Esophagus squamous epithelium (tissue), 5 donors: Measurements from ENCODE around the gene CDIPT. TPM values are rescaled to one million over a fixed set of nuclear protein-coding genes. Genes with fewer than 3 reads are reported as not detected.
"Not testable (repeated sequence)": the region's sequence is repeated elsewhere in the genome, so short reads cannot be mapped to it uniquely, and the experiment has no call there.

Experiments
- DNase-seq: peaks from one replicate; lab custom pipeline; 2025; lab: John Stamatoyannopoulos, UW
- H3K27ac ChIP-seq, 4 donors: fragments of 200-600 bp; sonication (generic); one replicate each; pipeline ENCODE4 v1.5.1; 2016 to 2019; ENCODE audit warnings: mild to moderate bottlenecking in 1 of 4
- H3K27me3 ChIP-seq, 4 donors: fragments of 200-600 bp; sonication (generic); 1 replicate in 3 of 4; 2 replicates in 1 of 4; pipeline versions ENCODE4 v1.5.1 to v1.6.0; 2017 to 2021; ENCODE audit warnings: antibody characterized with exemption in 1 of 4
- H3K36me3 ChIP-seq, 3 donors: fragments of 200-600 bp; sonication (generic); one replicate each; pipeline ENCODE4 v1.5.1; 2016 to 2019
- H3K4me1 ChIP-seq, 3 donors: fragments of 200-600 bp; sonication (generic); one replicate each; pipeline ENCODE4 v1.5.1; 2017 to 2019
- H3K4me3 ChIP-seq, 4 donors: fragments of 200-600 bp; sonication (generic); 1 replicate in 3 of 4; 2 replicates in 1 of 4; pipeline ENCODE4 v1.5.1; 2016 to 2019; ENCODE audit warnings: mild to moderate bottlenecking in 2 of 4, moderate library complexity in 1 of 4
- H3K9me3 ChIP-seq, 3 donors: fragments of 200-600 bp; sonication (generic); one replicate each; pipeline ENCODE4 v1.5.1; 2016 to 2019
- POLR2A ChIP-seq, 4 donors: fragments of 450-650 bp; IDR thresholded peaks; one replicate each; pipeline ENCODE4 v1.6.1; 2017; ENCODE audit warnings: antibody characterized with exemption in 4 of 4, mild to moderate bottlenecking in 4 of 4, moderate library complexity in 3 of 4
- WGBS, 2 donors: methylation state at CpG; one replicate each; pipeline ENCODE4 v1.1.5; 2018; 5-methylcytosine and 5-hydroxymethylcytosine counted together
- intact Hi-C: fragments of 100-400 bp; cut with DNase I; formaldehyde crosslinking; loops from one replicate; pipeline ENCODE4 v1.15.0; 2022
- total RNA-seq, 4 donors: library from RNA; depleted of rRNA; stranded (reverse); fragments of >200 nt; gene quantifications; one replicate each; pipeline ENCODE4 v1.1.0, GENCODE V29; 2016
- TF ChIP-seq, protein P1 (sequence below), 6 experiments: fragments of 450-650 bp in 4 of 6; fragments of 200-600 bp in 2 of 6; sonication (generic) in 2 of 6; IDR thresholded peaks; one replicate each; pipeline ENCODE4 v1.5.1; 2016 to 2019; ENCODE audit warnings: antibody characterized with exemption in 6 of 6, mild to moderate bottlenecking in 4 of 6, moderate library complexity in 4 of 6
- donor health status: DM: yes; HTN: yes; CAD: no.

The CDIPT gene, protein sequence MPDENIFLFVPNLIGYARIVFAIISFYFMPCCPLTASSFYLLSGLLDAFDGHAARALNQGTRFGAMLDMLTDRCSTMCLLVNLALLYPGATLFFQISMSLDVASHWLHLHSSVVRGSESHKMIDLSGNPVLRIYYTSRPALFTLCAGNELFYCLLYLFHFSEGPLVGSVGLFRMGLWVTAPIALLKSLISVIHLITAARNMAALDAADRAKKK
- total RNA-seq, result 10 to 100 TPM; 34.6 to 78.8 (median 44.6) TPM

- DNase-seq, result peak; percentile 60
- H3K27ac ChIP-seq, result peak within 1 kb of the TSS; percentile 87 to 96 (median 93)
- H3K36me3 ChIP-seq, result peaks cover 19 to 33% (median 22%) of the 10 kb centered on the region in 3 donors
- WGBS, 2 donors, result 0% methylated on average over 7 to 12 of the region's 57 CpGs
- TF ChIP-seq POLR2A (IDR thresholded peaks at IDR 0.05), result peak in 1 of 4 donors; percentile 48
- TF ChIP-seq, protein P1, sequence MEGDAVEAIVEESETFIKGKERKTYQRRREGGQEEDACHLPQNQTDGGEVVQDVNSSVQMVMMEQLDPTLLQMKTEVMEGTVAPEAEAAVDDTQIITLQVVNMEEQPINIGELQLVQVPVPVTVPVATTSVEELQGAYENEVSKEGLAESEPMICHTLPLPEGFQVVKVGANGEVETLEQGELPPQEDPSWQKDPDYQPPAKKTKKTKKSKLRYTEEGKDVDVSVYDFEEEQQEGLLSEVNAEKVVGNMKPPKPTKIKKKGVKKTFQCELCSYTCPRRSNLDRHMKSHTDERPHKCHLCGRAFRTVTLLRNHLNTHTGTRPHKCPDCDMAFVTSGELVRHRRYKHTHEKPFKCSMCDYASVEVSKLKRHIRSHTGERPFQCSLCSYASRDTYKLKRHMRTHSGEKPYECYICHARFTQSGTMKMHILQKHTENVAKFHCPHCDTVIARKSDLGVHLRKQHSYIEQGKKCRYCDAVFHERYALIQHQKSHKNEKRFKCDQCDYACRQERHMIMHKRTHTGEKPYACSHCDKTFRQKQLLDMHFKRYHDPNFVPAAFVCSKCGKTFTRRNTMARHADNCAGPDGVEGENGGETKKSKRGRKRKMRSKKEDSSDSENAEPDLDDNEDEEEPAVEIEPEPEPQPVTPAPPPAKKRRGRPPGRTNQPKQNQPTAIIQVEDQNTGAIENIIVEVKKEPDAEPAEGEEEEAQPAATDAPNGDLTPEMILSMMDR (IDR thresholded peaks at IDR 0.05), result peak in 5 of 6 experiments; percentile 35 to 58 (median 55)
- intact Hi-C loops, result no loop called here
- no peaks in the 10 kb centered on the region for H3K9me3 ChIP-seq
- H3K27me3 ChIP-seq, result no peaks in the 10 kb centered on the region
- peaks cover 16 to 32% (median 20%) of the 10 kb centered on the region in 3 donors for H3K4me1 ChIP-seq
- H3K4me3 ChIP-seq, result peak within 1 kb of the TSS; percentile 63 to 98 (median 91)
Observed at GRCh38 chr16:29862884-29863668, at the start of gene CDIPT. TSS of gene CDIPT (minus strand) at chr16:29863226. CDS start at chr16:29862857, 369 bp downstream.

- no peak for DNase-seq
- Histone ChIP-seq H3K36me3 (peaks cover 0 to 38% (median 0%) of the 10 kb centered on the region in 3 donors), H3K4me1 (no peaks in the 10 kb centered on the region), H3K9me3 (no peaks in the 10 kb centered on the region), H3K27ac (no peak overlapping the region), H3K4me3 (no peak overlapping the region), H3K27me3 (no peaks in the 10 kb centered on the region)
- intact Hi-C loops, result no loop called here
- no peak for TF ChIP-seq POLR2A (IDR thresholded peaks at IDR 0.05)
- TF ChIP-seq, protein P1 (IDR thresholded peaks at IDR 0.05), result no peak
- 73 to 94% methylated on average over 11 of the region's 11 CpGs for WGBS, 2 donors
Observed at GRCh38 chr16:29912087-29912486, 49.1 kb upstream of the CDIPT start.

GRCh38 chr16:29911676-29912010 is 48.6 kb upstream of the CDIPT start:
- TF ChIP-seq POLR2A (IDR thresholded peaks at IDR 0.05), result no peak
- TF ChIP-seq, protein P1 (IDR thresholded peaks at IDR 0.05), result no peak
- Histone ChIP-seq H3K36me3 (peaks cover 0 to 34% (median 0%) of the 10 kb centered on the region in 3 donors), H3K27ac (no peak overlapping the region), H3K27me3 (no peaks in the 10 kb centered on the region), H3K9me3 (no peaks in the 10 kb centered on the region), H3K4me3 (no peak overlapping the region), H3K4me1 (no peaks in the 10 kb centered on the region)
- 64 to 68% methylated on average over 3 to 4 of the region's 15 CpGs for WGBS, 2 donors
- DNase-seq, result no peak
- intact Hi-C loops, result no loop called here

DNA sequence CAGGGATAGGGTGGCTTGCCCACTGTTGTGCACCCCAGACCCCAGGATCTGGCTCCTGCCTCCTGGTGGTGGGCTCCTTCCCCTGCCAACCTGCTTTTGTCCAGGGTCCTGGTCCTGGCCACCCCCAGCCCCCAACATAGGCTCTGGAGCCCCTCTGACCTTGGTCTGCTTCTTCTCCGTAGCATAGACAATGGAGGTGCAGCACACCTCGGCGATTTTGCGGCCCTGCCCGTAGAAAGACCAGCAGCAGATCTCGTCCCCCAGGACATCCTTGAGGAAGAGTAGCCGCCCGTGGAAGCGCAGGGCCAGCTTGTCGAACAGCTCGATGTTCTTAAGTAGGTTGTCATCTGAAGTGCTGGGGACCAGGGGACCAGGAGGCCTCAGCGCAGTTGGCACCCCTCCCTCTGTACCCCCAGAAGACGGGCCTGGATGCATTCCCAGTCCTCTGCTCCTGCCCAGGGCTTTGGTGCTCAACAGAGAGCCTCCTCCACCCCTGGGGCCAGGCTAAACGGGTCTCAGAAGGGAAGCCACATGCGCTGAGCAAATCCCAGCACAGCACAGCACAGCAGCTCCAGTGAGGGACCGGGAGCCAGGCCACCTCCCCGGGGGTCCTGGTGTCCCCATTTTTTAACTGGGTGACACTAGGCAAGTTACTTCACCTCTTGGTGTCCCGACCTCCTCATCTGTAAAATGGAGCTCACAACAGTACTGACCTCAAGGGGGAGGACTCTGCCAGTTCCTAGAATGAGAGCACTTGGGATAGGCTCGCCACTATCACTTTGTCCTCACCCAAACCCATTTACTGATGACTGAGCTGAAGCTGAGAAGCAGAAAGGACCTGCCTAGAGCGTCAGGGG is 48.0 kb upstream of the CDIPT start:
- H3K9me3 ChIP-seq, result no peaks in the 10 kb centered on the region
- H3K27me3 ChIP-seq, result no peaks in the 10 kb centered on the region
- H3K36me3 ChIP-seq, result peaks cover 0 to 30% (median 0%) of the 10 kb centered on the region in 3 donors
- TF ChIP-seq, protein P1 (IDR thresholded peaks at IDR 0.05), result no peak
- TF ChIP-seq POLR2A (IDR thresholded peaks at IDR 0.05), result no peak
- WGBS, 2 donors, result 86 to 89% methylated on average over 13 to 18 of the region's 20 CpGs
- no peak overlapping the region for H3K27ac ChIP-seq
- no peak for DNase-seq
- H3K4me1 ChIP-seq, result no peaks in the 10 kb centered on the region
- intact Hi-C loops, result no loop called here
- H3K4me3 ChIP-seq, result no peak overlapping the region

DNA sequence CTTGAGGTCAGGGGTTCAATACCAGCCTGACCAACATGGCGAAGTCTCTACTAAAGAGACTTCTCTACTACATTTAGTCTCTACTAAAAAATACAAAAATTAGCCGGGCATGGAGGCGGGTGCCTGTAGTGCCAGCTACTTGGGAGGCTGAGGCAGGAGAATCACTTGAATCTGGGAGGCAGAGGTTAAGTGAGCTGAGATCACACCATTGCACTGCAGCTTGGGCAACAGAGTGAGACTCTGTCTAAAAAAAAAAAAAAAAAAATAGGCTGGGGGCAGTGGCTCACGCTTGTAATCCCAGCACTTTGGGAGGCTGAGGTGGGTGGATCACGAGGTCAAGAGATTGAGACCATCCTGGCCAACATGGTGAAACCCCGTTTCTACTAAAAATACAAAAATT is 46.8 kb upstream of the CDIPT start:
- H3K9me3 ChIP-seq, H3K4me1 ChIP-seq, intact Hi-C loops, H3K4me3 ChIP-seq, DNase-seq, H3K27me3 ChIP-seq, H3K27ac ChIP-seq: not testable (repeated sequence)
- H3K36me3 ChIP-seq, result peaks cover 0 to 21% (median 0%) of the 10 kb centered on the region in 3 donors
- 75 to 81% methylated on average over 4 to 6 of the region's 6 CpGs for WGBS, 2 donors
